GM21737 (cell line): ENCODE data around the gene CIAO2B.
"Not testable (repeated sequence)": the region's sequence is repeated elsewhere in the genome, so short reads cannot be mapped to it uniquely, and the experiment has no call there.

Experiments used
- ATAC-seq: cut with Tn5 transposase; IDR thresholded peaks from one replicate; pipeline ENCODE4 v1.9.1; 2021; ENCODE audit warnings: mild to moderate bottlenecking, moderate library complexity; ENCODE audit not compliant: unreplicated experiment

CIAO2B gene

GRCh38 chr16:66934138-66934838 is at the start of gene CIAO2B:
TSS of gene CIAO2B (minus strand) at chr16:66934402. CDS start at chr16:66934364, 38 bp downstream.
- ATAC-seq = peak; percentile 70

GRCh38 chr16:66983033-66983432 is 48.8 kb upstream of the CIAO2B start:
- no peak for ATAC-seq

- ATAC-seq = no peak
These were observed 45.0 kb upstream of the CIAO2B start for GRCh38 chr16:66979011-66979717.

- peak; percentile 69 for ATAC-seq
These were observed 43.3 kb upstream of the CIAO2B start for GRCh38 chr16:66977341-66978113.

- ATAC-seq = no peak
These were observed 42.5 kb upstream of the CIAO2B start for GRCh38 chr16:66976746-66977145.

GRCh38 chr16:66975302-66975893 is 41.2 kb upstream of the CIAO2B start:
- ATAC-seq = no peak

GRCh38 chr16:66974932-66975246 is 40.7 kb upstream of the CIAO2B start:
- not testable (repeated sequence) for ATAC-seq

- ATAC-seq = not testable (repeated sequence)
These were observed 40.1 kb upstream of the CIAO2B start for GRCh38 chr16:66974156-66974931.

- no peak for ATAC-seq
These were observed 39.5 kb upstream of the CIAO2B start for GRCh38 chr16:66973716-66974115.

GRCh38 chr16:66972983-66973382 is 38.8 kb upstream of the CIAO2B start:
- ATAC-seq = no peak

GRCh38 chr16:66970775-66971720 is 36.8 kb upstream of the CIAO2B start:
- no peak for ATAC-seq

GRCh38 chr16:66968847-66969246 is 34.6 kb upstream of the CIAO2B start:
- ATAC-seq = no peak

- ATAC-seq = no peak
These were observed 29.8 kb upstream of the CIAO2B start for GRCh38 chr16:66964049-66964448.

GRCh38 chr16:66961914-66962313 is 27.7 kb upstream of the CIAO2B start:
- ATAC-seq = no peak

GRCh38 chr16:66961065-66961744 is 27.0 kb upstream of the CIAO2B start, which contains the start of gene CES3:
TSS of gene CES3 (plus strand) at chr16:66961266. CDS start at chr16:66961308, 42 bp downstream.
- peak; percentile 63 for ATAC-seq

- ATAC-seq = no peak
These were observed 26.1 kb upstream of the CIAO2B start for GRCh38 chr16:66960270-66960669.

GRCh38 chr16:66959704-66960161 is 25.5 kb upstream of the CIAO2B start:
- ATAC-seq = no peak

GRCh38 chr16:66958857-66959703 is 24.9 kb upstream of the CIAO2B start:
- ATAC-seq = no peak
